ENCODE data around the gene OASL.
"Not testable (repeated sequence)": the region's sequence is repeated elsewhere in the genome, so short reads cannot be mapped to it uniquely, and the experiment has no call there.

Gene OASL
- total RNA-seq, result 0.49 to 788 (median 8.6) reads per million in 18 experiments

- peak; percentile 69 to 83 for DNase-seq
Measured at GRCh38 chr12:121038861-121039668, at the start of gene OASL. Gene OASL, minus strand, starts transcription at chr12:121039246. Its CDS starts 275 bp downstream, at chr12:121038971.

- no peak for DNase-seq
Measured at GRCh38 chr12:121088195-121088585, 49.1 kb upstream of the OASL start.

GRCh38 chr12:121087467-121088194, 48.6 kb upstream of the OASL start:
- peak; percentile 10 to 18 for DNase-seq

GRCh38 chr12:121086781-121087295, 47.8 kb upstream of the OASL start:
- peak; percentile 37 to 73 for DNase-seq

- peak in 1 of 2 donors; percentile 5 for DNase-seq
Measured at GRCh38 chr12:121085506-121086353, 46.7 kb upstream of the OASL start.

GRCh38 chr12:121085069-121085468, 46.0 kb upstream of the OASL start:
- DNase-seq, result no peak

GRCh38 chr12:121084229-121084628, 45.2 kb upstream of the OASL start:
- no peak for DNase-seq

- no peak for DNase-seq
Measured at GRCh38 chr12:121080909-121081308, 41.9 kb upstream of the OASL start.

- no peak for DNase-seq
Measured at GRCh38 chr12:121079736-121080272, 40.8 kb upstream of the OASL start.

GRCh38 chr12:121077440-121077839, 38.4 kb upstream of the OASL start:
- DNase-seq, result not testable (repeated sequence)

GRCh38 chr12:121075911-121076310, 36.9 kb upstream of the OASL start:
- not testable (repeated sequence) for DNase-seq

- DNase-seq, result no peak
Measured at GRCh38 chr12:121072147-121072546, 33.1 kb upstream of the OASL start.

GRCh38 chr12:121069206-121069605, 30.2 kb upstream of the OASL start:
- no peak for DNase-seq

GRCh38 chr12:121065345-121065744, 26.3 kb upstream of the OASL start:
- DNase-seq, result no peak

- not testable (repeated sequence) for DNase-seq
Measured at GRCh38 chr12:121064586-121064985, 25.5 kb upstream of the OASL start.

- no peak for DNase-seq
Measured at GRCh38 chr12:121064116-121064515, 25.1 kb upstream of the OASL start.

- no peak for DNase-seq
Measured at GRCh38 chr12:121062391-121063045, 23.5 kb upstream of the OASL start.

- DNase-seq, result peak; percentile 17 to 29
Measured at GRCh38 chr12:121061831-121062230, 22.8 kb upstream of the OASL start.

- DNase-seq, result peak; percentile 68 to 81
Measured at GRCh38 chr12:121060149-121061001, 21.3 kb upstream of the OASL start.

GRCh38 chr12:121059031-121059898, 20.2 kb upstream of the OASL start:
- no peak for DNase-seq
